Testis (tissue), 2 donors: ENCODE data around the gene DRG1.

Experiments used
- CTCF ChIP-seq, 3 experiments: fragments of 450-650 bp in 2 of 3; fragments of 200-600 bp in 1 of 3; sonication (generic) in 1 of 3; IDR thresholded peaks; one replicate each; pipeline ENCODE4 v1.5.1; 2016 to 2019; ENCODE audit warnings: antibody characterized with exemption in 3 of 3, mild to moderate bottlenecking in 2 of 3, moderate library complexity in 1 of 3
- POLR2A ChIP-seq: fragments of 450-650 bp; IDR thresholded peaks from one replicate; pipeline ENCODE4 v1.6.1; 2017; ENCODE audit warnings: antibody characterized with exemption, mild to moderate bottlenecking, moderate library complexity

GRCh38 chr22:31448382-31448781 lies 49.0 kb downstream of the DRG1 start:
- TF ChIP-seq POLR2A (no peak), CTCF (IDR thresholded peaks at IDR 0.05) (no peak)
